SK-N-SH (cell line): ENCODE measurements around the gene CADM2. TPM values are rescaled to one million over a fixed set of nuclear protein-coding genes. Genes with fewer than 3 reads are reported as not detected.

ENCODE experiments used
- CTCF ChIA-PET: fragments of 300-600, 350-600 bp; formaldehyde crosslinking; extraction: SDS; loops from one replicate; lab custom pipeline; 2021; lab: Yijun Ruan, JAX
- POLR2A ChIA-PET: fragments of 350-600 bp; sonication (Branson Sonifier 250); formaldehyde crosslinking; extraction: SDS; loops from one replicate; lab custom pipeline; 2020; ENCODE audit warnings: antibody characterized with exemption, inconsistent platforms; lab: Yijun Ruan, JAX
- DNase-seq: peaks from one replicate; pipeline ENCODE4 v3.0.0; 2012
- H2AFZ ChIP-seq: fragments of 200-600 bp; sonication (generic); 2 replicates; pipeline ENCODE4 v1.8.1; 2016; ENCODE audit warnings: antibody characterized with exemption, mild to moderate bottlenecking, low read depth
- H3F3A ChIP-seq: fragments of 200-600 bp; sonication (generic); replicated peaks from 2 replicates; pipeline ENCODE3; 2016; ENCODE audit warnings: antibody characterized with exemption, mild to moderate bottlenecking; ENCODE audit not compliant: insufficient read depth
- H3K27ac ChIP-seq, 2 experiments: fragments of 200-500 bp in 1 of 2; fragments of 200-600 bp in 1 of 2; sonication (Bioruptor generic) in 1 of 2; sonication (generic), shearing (Covaris generic) in 1 of 2; 2 replicates each; pipeline versions ENCODE4 v1.5.1 to v1.6.1; 2014 to 2016; ENCODE audit warnings: low read depth in 2 of 2, inconsistent platforms in 1 of 2, low read length in 1 of 2, mild to moderate bottlenecking in 1 of 2, mixed read lengths in 1 of 2
- H3K27me3 ChIP-seq: fragments of 200-600 bp; sonication (generic), shearing (Covaris generic); 2 replicates; pipeline ENCODE4 v1.6.1; 2016; ENCODE audit warnings: mixed run types; ENCODE audit not compliant: insufficient read depth
- H3K36me3 ChIP-seq, 2 experiments: fragments of 200-500 bp in 1 of 2; fragments of 200-600 bp in 1 of 2; sonication (Bioruptor generic) in 1 of 2; sonication (generic) in 1 of 2; replicated peaks in 1 of 2; 2 replicates each; pipeline versions ENCODE3 to v1.5.1; 2014 to 2016; ENCODE audit warnings: low read length in 1 of 2, mild to moderate bottlenecking in 1 of 2; ENCODE audit not compliant: insufficient read depth in 2 of 2, control insufficient read depth in 1 of 2
- H3K4me1 ChIP-seq, 2 experiments: fragments of 200-500 bp in 1 of 2; fragments of 200-600 bp in 1 of 2; sonication (Bioruptor generic) in 1 of 2; sonication (generic), shearing (Covaris generic) in 1 of 2; 2 replicates each; pipeline versions ENCODE4 v1.5.1 to v1.6.1; 2014 to 2016; ENCODE audit warnings: low read depth in 1 of 2, low read length in 1 of 2, mixed run types in 1 of 2; ENCODE audit not compliant: insufficient read depth in 2 of 2, control insufficient read depth in 1 of 2
- H3K4me2 ChIP-seq: fragments of 200-600 bp; sonication (generic), shearing (Covaris generic); 2 replicates; pipeline ENCODE4 v1.6.1; 2017; ENCODE audit warnings: mixed run types
- H3K4me3 ChIP-seq, 2 experiments: fragments of 200-500 bp in 1 of 2; fragments of 200-600 bp in 1 of 2; sonication (Bioruptor generic) in 1 of 2; sonication (generic), shearing (Covaris generic) in 1 of 2; 2 replicates each; pipeline versions ENCODE4 v1.5.1 to v1.8.1; 2014 to 2016; ENCODE audit warnings: low read depth in 2 of 2, inconsistent platforms in 1 of 2, low read length in 1 of 2, mild to moderate bottlenecking in 1 of 2, mixed read lengths in 1 of 2, moderate library complexity in 1 of 2
- H3K79me2 ChIP-seq: fragments of 200-600 bp; sonication (generic); 2 replicates; pipeline ENCODE4 v1.8.1; 2017; ENCODE audit warnings: mild to moderate bottlenecking; ENCODE audit not compliant: insufficient read depth
- H3K9ac ChIP-seq: fragments of 200-600 bp; sonication (generic); 2 replicates; pipeline ENCODE4 v1.6.1; 2017; ENCODE audit warnings: mixed run types
- H3K9me2 ChIP-seq: fragments of 200-600 bp; sonication (generic); 2 replicates; pipeline ENCODE4 v1.6.1; 2017; ENCODE audit warnings: mixed run types
- H3K9me3 ChIP-seq: fragments of 200-600 bp; sonication (generic); 2 replicates; pipeline ENCODE4 v1.6.1; 2017; ENCODE audit warnings: mixed run types, mild to moderate bottlenecking, moderate library complexity
- H4K20me1 ChIP-seq: fragments of 200-600 bp; sonication (generic); 2 replicates; pipeline ENCODE4 v1.6.1; 2017; ENCODE audit warnings: mild to moderate bottlenecking, mixed run types; ENCODE audit not compliant: insufficient read depth
- CTCF ChIP-seq: fragments of 200-600 bp; sonication (generic); IDR thresholded peaks from 2 replicates; pipeline ENCODE4 v1.6.1; 2017; ENCODE audit warnings: antibody characterized with exemption, mild to moderate bottlenecking, moderate library complexity
- ELF1 ChIP-seq: IDR thresholded peaks from 2 replicates; pipeline ENCODE4 v1.4.0; 2012
- EP300 ChIP-seq, 2 experiments: IDR thresholded peaks; 2 replicates each; pipeline versions ENCODE4 v1.4.0 to v1.6.1; 2012; ENCODE audit warnings: borderline replicate concordance in 1 of 2, low read depth in 1 of 2, low read length in 1 of 2
- EZH2phosphoT487 ChIP-seq: fragments of 200-600 bp; sonication (generic); IDR thresholded peaks from 2 replicates; pipeline ENCODE4 v1.6.1; 2017; ENCODE audit warnings: low read depth, mixed run types, mild to moderate bottlenecking, antibody characterized with exemption, moderate library complexity, borderline replicate concordance
- FOXJ3 ChIP-seq: sonication (generic); formaldehyde crosslinking; IDR thresholded peaks from 2 replicates; pipeline ENCODE4 v1.5.1; 2020; ENCODE audit warnings: mild to moderate bottlenecking, missing genetic modification reagents
- FOXM1 ChIP-seq: IDR thresholded peaks from 2 replicates; pipeline ENCODE4 v1.4.0; 2012; ENCODE audit warnings: low read depth, mild to moderate bottlenecking
- GATA2 ChIP-seq: sonication (generic); formaldehyde crosslinking; IDR thresholded peaks from 2 replicates; pipeline ENCODE4 v1.5.0; 2020; ENCODE audit warnings: mild to moderate bottlenecking, missing genetic modification reagents
- IRF3 ChIP-seq: fragments of 150-350 bp; IDR thresholded peaks from 2 replicates; pipeline ENCODE4 v1.6.1; 2016; ENCODE audit warnings: mild to moderate bottlenecking, low read depth, low read length
- JUND ChIP-seq: IDR thresholded peaks from 2 replicates; pipeline ENCODE4 v1.4.0; 2012
- NFIC ChIP-seq: IDR thresholded peaks from 2 replicates; pipeline ENCODE4 v1.4.0; 2012; ENCODE audit warnings: borderline replicate concordance
- NRF1 ChIP-seq: IDR thresholded peaks from 2 replicates; pipeline ENCODE4 v1.6.1; 2012; ENCODE audit warnings: low read depth, mild to moderate bottlenecking, low read length
- POLR2AphosphoS5 ChIP-seq: IDR thresholded peaks from 2 replicates; pipeline ENCODE4 v1.6.1; 2012; ENCODE audit warnings: low read depth, low read length
- RCOR1 ChIP-seq: fragments of 150-350 bp; IDR thresholded peaks from 2 replicates; pipeline ENCODE4 v1.6.1; 2017; ENCODE audit warnings: antibody characterized with exemption, low read length
- REST ChIP-seq: IDR thresholded peaks from 2 replicates; pipeline ENCODE4 v1.6.1; 2012; ENCODE audit warnings: mild to moderate bottlenecking, low read depth, low read length, moderate library complexity
- RFX5 ChIP-seq: IDR thresholded peaks from 2 replicates; pipeline ENCODE4 v1.6.1; 2012; ENCODE audit warnings: mild to moderate bottlenecking, improper control_type of control experiment, low read length
- SIN3A ChIP-seq: IDR thresholded peaks from 2 replicates; pipeline ENCODE4 v1.6.1; 2012; ENCODE audit warnings: low read depth, mild to moderate bottlenecking, low read length, moderate library complexity, borderline replicate concordance
- TEAD4 ChIP-seq: IDR thresholded peaks from 2 replicates; pipeline ENCODE4 v1.4.0; 2012; ENCODE audit warnings: mild to moderate bottlenecking, borderline replicate concordance; ENCODE audit not compliant: insufficient read depth
- USF2 ChIP-seq: fragments of 150-350 bp; IDR thresholded peaks from 2 replicates; pipeline ENCODE4 v1.6.1; 2017; ENCODE audit warnings: antibody characterized with exemption, low read length, low read depth, borderline replicate concordance
- YY1 ChIP-seq: IDR thresholded peaks from 2 replicates; pipeline ENCODE4 v1.4.0; 2012; ENCODE audit warnings: low read depth, mild to moderate bottlenecking
- ZBTB33 ChIP-seq: IDR thresholded peaks from 2 replicates; pipeline ENCODE4 v1.4.0; 2012; ENCODE audit warnings: low read depth, borderline replicate concordance
- WGBS: methylation state at CpG from one replicate; pipeline ENCODE4 v1.1.6; 2017; ENCODE audit warnings: low lambda C conversion rate; 5-methylcytosine and 5-hydroxymethylcytosine counted together
- polyA plus RNA-seq, 3 experiments: library from polyadenylated mRNA; depleted of rRNA; stranded (reverse); fragments of >200 nt; gene quantifications; 2 replicates each; pipeline ENCODE4 v1.2.3, GENCODE V29; 2012

CADM2 gene
- polyA plus RNA-seq, 1 of the 3 experiments (the other 2 are of a cell fraction): 0.46 TPM

- Histone ChIP-seq H3K36me3 (no peaks in the 10 kb centered on the region), H3F3A (no peaks in the 10 kb centered on the region), H3K4me1 (no peaks in the 10 kb centered on the region), H3K79me2 (no peaks in the 10 kb centered on the region), H3K9me2 (no peaks in the 10 kb centered on the region), H3K27me3 (no peaks in the 10 kb centered on the region), H3K4me2 (no peak overlapping the region), H3K9me3 (no peaks in the 10 kb centered on the region), H2AFZ (no peak overlapping the region), H4K20me1 (no peaks in the 10 kb centered on the region), H3K9ac (no peak overlapping the region), H3K4me3 (no peak overlapping the region), H3K27ac (no peak overlapping the region)
- ChIA-PET POLR2A (no interaction called here), CTCF (no interaction called here)
- 15% methylated on average over 2 of the region's 2 CpGs for WGBS
- TF ChIP-seq IRF3: no peak
- TF ChIP-seq POLR2AphosphoS5: no peak
- TF ChIP-seq ELF1: no peak
- no peak for TF ChIP-seq SIN3A
- TF ChIP-seq EZH2phosphoT487: no peak
- no peak for TF ChIP-seq ZBTB33
- TF ChIP-seq EP300 (IDR thresholded peaks at IDR 0.05; ENCODE audit: borderline replicate concordance in 1 of 2, low read depth in 1 of 2, low read length in 1 of 2): no peak
- TF ChIP-seq RCOR1: no peak
- TF ChIP-seq JUND: no peak
- no peak for TF ChIP-seq FOXJ3 (CRISPR knock-in tag)
- no peak for TF ChIP-seq YY1
- no peak for TF ChIP-seq RFX5
- TF ChIP-seq FOXM1: no peak
- no peak for DNase-seq
These were observed 251.8 kb downstream of the CADM2 start for GRCh38 chr3:85210540-85210939.

- Histone ChIP-seq H3K9ac (no peak overlapping the region), H3K79me2 (no peaks in the 10 kb centered on the region), H3K4me2 (no peak overlapping the region), H3K9me3 (no peaks in the 10 kb centered on the region), H2AFZ (no peak overlapping the region), H3K4me3 (no peak overlapping the region), H4K20me1 (no peaks in the 10 kb centered on the region), H3K36me3 (no peaks in the 10 kb centered on the region), H3K9me2 (no peaks in the 10 kb centered on the region), H3K27ac (no peak overlapping the region), H3K27me3 (no peaks in the 10 kb centered on the region), H3K4me1 (no peaks in the 10 kb centered on the region), H3F3A (no peaks in the 10 kb centered on the region)
- ChIA-PET POLR2A (no interaction called here), CTCF (no interaction called here)
- DNase-seq: no peak
- 0% methylated on average over 2 of the region's 6 CpGs for WGBS
- TF ChIP-seq CTCF (no peak), TEAD4 (no peak), NFIC (no peak), EZH2phosphoT487 (no peak), NRF1 (no peak), FOXM1 (no peak), RCOR1 (no peak), FOXJ3 (CRISPR knock-in tag) (no peak), GATA2 (no peak), REST (no peak), USF2 (no peak)
These were observed 270.2 kb downstream of the CADM2 start for GRCh38 chr3:85228966-85229365.
